Osteoblast (primary cell): ENCODE measurements around the gene C6orf47. TPM values are rescaled to one million over a fixed set of nuclear protein-coding genes. Genes with fewer than 3 reads are reported as not detected.

Source experiments
- DNase-seq: peaks from one replicate; pipeline ENCODE4 v3.0.0; 2011; ENCODE audit warnings: low spot score, mixed read lengths; ENCODE audit not compliant: insufficient read length; ENCODE audit errors: missing footprints
- H2AFZ ChIP-seq: 2 replicates; pipeline ENCODE4 v1.6.0; 2011; ENCODE audit warnings: mild to moderate bottlenecking, low read length
- H3K27ac ChIP-seq: 2 replicates; pipeline ENCODE4 v1.5.1; 2011; ENCODE audit warnings: mild to moderate bottlenecking, low read depth, low read length, moderate library complexity
- H3K27me3 ChIP-seq: 2 replicates; pipeline ENCODE4 v1.6.0; 2012; ENCODE audit warnings: mild to moderate bottlenecking, control low read depth, inconsistent platforms, low read length, moderate library complexity; ENCODE audit not compliant: insufficient read depth
- H3K36me3 ChIP-seq: 2 replicates; pipeline ENCODE4 v1.5.1; 2011; ENCODE audit warnings: mild to moderate bottlenecking, low read length, control low read depth, moderate library complexity; ENCODE audit not compliant: insufficient read depth
- H3K4me1 ChIP-seq: 2 replicates; pipeline ENCODE4 v1.5.1; 2011; ENCODE audit warnings: mild to moderate bottlenecking, low read length, control low read depth, moderate library complexity; ENCODE audit not compliant: insufficient read depth
- H3K4me2 ChIP-seq: 2 replicates; pipeline ENCODE4 v1.6.0; 2011; ENCODE audit warnings: mild to moderate bottlenecking, low read length; ENCODE audit not compliant: insufficient read depth
- H3K4me3 ChIP-seq: fragments of 200-600 bp; sonication (generic); 3 replicates; pipeline ENCODE4 v1.5.1; 2012; ENCODE audit warnings: mild to moderate bottlenecking, low read length, inconsistent platforms; ENCODE audit not compliant: insufficient read depth
- H3K79me2 ChIP-seq: 2 replicates; pipeline ENCODE4 v1.6.0; 2012; ENCODE audit warnings: mild to moderate bottlenecking, low read length, control low read depth, inconsistent platforms; ENCODE audit not compliant: insufficient read depth
- H3K9me3 ChIP-seq: 2 replicates; pipeline ENCODE4 v1.5.1; 2011; ENCODE audit warnings: low read depth, low read length, control low read depth
- H4K20me1 ChIP-seq: 2 replicates; pipeline ENCODE4 v1.6.0; 2012; ENCODE audit warnings: mild to moderate bottlenecking, low read length, control low read depth; ENCODE audit not compliant: insufficient read depth
- total RNA-seq: library from RNA; depleted of rRNA; stranded (reverse); fragments of >200 nt; gene quantifications from 2 replicates; pipeline ENCODE4 v1.2.3, GENCODE V29; 2012
- TF ChIP-seq, protein P1 (sequence below): IDR thresholded peaks from 2 replicates; pipeline ENCODE4 v1.5.1; 2011; ENCODE audit warnings: mild to moderate bottlenecking, low read depth, low read length, moderate library complexity; ENCODE audit errors: extremely low read depth

C6orf47 gene
- total RNA-seq, 1 donor, result 21.7 TPM

- Histone ChIP-seq H3K36me3 (peaks cover 60% of the 10 kb centered on the region), H3K27ac (no peak within 1 kb of the TSS), H3K9me3 (no peaks in the 10 kb centered on the region), H4K20me1 (peaks cover 11% of the 10 kb centered on the region), H3K79me2 (peaks cover 43% of the 10 kb centered on the region), H3K4me3 (no peak within 1 kb of the TSS), H3K27me3 (no peaks in the 10 kb centered on the region), H3K4me2 (no peak within 1 kb of the TSS), H2AFZ (no peak within 1 kb of the TSS), H3K4me1 (peaks cover 8% of the 10 kb centered on the region)
- TF ChIP-seq, protein P1, sequence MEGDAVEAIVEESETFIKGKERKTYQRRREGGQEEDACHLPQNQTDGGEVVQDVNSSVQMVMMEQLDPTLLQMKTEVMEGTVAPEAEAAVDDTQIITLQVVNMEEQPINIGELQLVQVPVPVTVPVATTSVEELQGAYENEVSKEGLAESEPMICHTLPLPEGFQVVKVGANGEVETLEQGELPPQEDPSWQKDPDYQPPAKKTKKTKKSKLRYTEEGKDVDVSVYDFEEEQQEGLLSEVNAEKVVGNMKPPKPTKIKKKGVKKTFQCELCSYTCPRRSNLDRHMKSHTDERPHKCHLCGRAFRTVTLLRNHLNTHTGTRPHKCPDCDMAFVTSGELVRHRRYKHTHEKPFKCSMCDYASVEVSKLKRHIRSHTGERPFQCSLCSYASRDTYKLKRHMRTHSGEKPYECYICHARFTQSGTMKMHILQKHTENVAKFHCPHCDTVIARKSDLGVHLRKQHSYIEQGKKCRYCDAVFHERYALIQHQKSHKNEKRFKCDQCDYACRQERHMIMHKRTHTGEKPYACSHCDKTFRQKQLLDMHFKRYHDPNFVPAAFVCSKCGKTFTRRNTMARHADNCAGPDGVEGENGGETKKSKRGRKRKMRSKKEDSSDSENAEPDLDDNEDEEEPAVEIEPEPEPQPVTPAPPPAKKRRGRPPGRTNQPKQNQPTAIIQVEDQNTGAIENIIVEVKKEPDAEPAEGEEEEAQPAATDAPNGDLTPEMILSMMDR, result no peak
- no peak for DNase-seq
Measured at GRCh38 chr6:31669676-31670075, 9.1 kb upstream of the C6orf47 start, which contains the start of gene LY6G5B. LY6G5B (plus strand) TSS chr6:31669976; CDS start chr6:31670951, 975 bp downstream.

GRCh38 chr6:31666337-31666965 lies 5.9 kb upstream of the C6orf47 start:
- Histone ChIP-seq H3K27me3 (no peaks in the 10 kb centered on the region), H3K9me3 (no peaks in the 10 kb centered on the region), H3K4me2 (peak overlapping the region; percentile 93), H3K79me2 (peaks cover 59% of the 10 kb centered on the region), H3K36me3 (peaks cover 54% of the 10 kb centered on the region), H3K4me3 (peak overlapping the region; percentile 84), H4K20me1 (peaks cover 11% of the 10 kb centered on the region), H3K27ac (peak overlapping the region; percentile 80), H3K4me1 (peaks cover 26% of the 10 kb centered on the region), H2AFZ (peak overlapping the region; percentile 61)
- DNase-seq, result no peak
- TF ChIP-seq, protein P1, result no peak

DNA sequence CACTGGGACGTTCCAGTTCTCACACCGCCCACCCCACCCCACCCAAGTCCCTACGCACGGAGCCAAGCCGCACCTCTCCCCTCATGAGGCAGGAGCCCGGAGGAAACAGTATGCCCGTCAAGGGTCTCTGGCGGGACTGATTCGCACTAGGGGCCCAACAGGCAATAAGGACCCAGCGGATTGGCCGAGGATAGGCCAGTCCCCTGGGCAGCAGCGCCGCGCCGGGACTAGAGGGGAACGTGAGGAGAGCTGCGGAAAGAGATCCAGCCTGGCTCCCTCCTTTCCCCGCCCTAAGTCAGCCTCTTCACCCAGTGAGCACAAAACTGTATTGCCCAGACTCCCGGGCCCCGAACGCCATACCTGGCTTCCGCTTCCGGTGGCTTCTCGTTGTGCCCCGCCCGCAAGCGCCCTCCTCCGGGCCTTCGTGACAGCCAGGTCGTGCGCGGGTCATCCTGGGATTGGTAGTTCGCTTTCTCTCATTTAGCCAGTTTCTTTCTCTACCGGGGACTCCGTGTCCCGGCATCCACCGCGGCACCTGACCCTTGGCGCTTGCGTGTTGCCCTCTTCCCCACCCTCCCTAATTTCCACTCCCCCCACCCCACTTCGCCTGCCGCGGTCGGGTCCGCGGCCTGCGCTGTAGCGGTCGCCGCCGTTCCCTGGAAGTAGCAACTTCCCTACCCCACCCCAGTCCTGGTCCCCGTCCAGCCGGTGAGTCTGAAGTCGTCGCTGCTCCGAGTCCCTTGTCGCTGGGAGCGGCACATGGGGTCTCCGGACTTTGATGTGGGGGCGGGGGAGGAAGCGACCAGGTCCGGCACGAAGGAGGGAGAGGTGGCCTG lies 5.1 kb upstream of the C6orf47 start, which contains the start of gene CSNK2B:
CSNK2B (plus strand) TSS at position 580 of the 836 bp plus-strand sequence. CDS start 752 bp downstream, outside the sequence.
- Histone ChIP-seq H3K27ac (peak within 1 kb of the TSS; percentile 91), H4K20me1 (peaks cover 11% of the 10 kb centered on the region), H3K4me3 (peak within 1 kb of the TSS; percentile 84), H3K79me2 (peaks cover 59% of the 10 kb centered on the region), H3K9me3 (no peaks in the 10 kb centered on the region), H2AFZ (peak within 1 kb of the TSS; percentile 92), H3K36me3 (peaks cover 47% of the 10 kb centered on the region), H3K4me1 (peaks cover 31% of the 10 kb centered on the region), H3K27me3 (no peaks in the 10 kb centered on the region), H3K4me2 (peak within 1 kb of the TSS; percentile 99)
- DNase-seq, result peak; percentile 99
- TF ChIP-seq, protein P1, result no peak
